VCaP (cell line): Measurements from ENCODE around the gene GPD2.

Experiments
- H3K27ac ChIP-seq: fragments of 450-650 bp; 2 replicates; pipeline ENCODE4 v1.5.1; 2017
- TF ChIP-seq, protein P1 (sequence below): fragments of 450-650 bp; conservative IDR thresholded peaks from 2 replicates; pipeline ENCODE4 v1.5.1; 2017; ENCODE audit warnings: mild to moderate bottlenecking, moderate library complexity

The GPD2 gene

DNA sequence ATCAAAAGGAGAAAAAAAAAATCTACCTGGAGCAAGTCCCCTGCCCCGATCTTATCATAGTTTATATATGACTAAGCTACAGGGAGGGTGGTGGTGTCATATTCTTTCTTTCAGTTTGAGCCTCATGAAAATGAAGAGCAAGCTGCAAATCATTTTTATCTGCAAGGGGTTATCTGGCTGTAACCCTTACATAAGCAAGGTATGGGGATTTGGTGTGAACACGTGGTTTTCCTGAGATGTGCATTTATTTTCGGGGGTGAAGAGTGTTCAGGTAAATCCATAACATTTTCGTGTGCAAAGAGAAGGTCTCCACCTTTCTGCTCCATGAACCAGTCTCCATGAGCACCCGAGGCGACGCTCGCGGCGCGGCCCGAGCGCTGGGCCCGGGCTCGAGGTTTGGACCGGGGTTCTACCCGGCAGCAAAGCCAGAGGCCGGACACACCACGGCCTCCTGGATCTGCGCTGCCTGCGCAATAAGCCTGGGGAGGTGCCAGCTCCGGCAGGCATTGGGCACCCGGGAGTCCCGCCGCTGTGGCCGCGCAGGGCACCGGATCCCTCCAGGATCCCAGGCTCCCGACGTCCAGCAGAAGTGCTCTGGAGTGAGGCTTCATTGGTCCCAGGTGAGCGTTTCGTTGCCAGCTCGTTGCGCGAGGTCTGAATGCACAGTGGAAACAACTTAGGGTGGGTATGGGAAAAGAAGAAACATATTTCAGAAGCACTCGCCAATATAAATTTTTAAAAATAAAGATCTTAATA lies 36.1 kb upstream of the GPD2 start:
- peak overlapping the region; percentile 86 for H3K27ac ChIP-seq

DNA sequence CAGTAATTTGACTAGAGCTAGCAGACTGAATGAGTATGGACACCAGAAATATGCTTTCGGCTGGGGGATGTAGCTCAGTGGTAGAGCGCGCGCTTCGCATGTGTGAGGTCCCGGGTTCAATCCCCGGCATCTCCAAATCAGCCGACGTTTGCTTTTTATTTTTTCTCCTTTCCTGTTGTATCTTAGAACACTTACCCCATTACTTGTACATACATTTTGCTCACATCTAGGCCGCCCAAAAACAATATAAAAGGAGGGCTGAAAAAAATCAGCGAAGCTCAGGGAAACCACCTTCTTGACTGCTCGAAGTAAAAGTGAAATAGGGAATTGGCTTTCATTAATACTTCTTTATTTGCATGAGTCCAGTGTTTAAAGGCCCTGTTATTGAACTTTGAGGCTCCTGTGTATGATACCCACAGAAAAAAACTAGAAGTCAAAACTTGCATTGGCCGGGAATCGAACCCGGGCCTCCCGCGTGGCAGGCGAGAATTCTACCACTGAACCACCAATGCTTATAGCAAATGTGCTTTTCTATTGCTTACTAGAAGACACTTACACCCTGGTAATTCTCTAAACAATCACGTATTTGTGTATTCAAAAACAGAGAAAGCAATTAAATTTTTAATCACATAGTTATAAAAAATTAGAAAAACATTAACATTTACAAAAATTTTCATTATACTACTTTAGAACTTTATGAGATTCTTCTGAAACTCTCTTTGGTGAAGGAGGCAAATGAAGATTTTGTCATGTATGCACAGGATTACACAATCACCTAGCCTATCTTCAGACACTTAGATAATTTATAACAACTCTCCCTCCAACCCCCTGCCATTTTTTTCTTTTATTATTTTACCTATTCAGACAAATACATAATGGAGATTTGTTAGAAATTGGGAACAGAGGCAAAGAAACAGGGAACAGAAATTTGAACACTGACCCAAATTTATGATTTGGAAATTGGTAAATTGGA lies 35.2 kb upstream of the GPD2 start:
- H3K27ac ChIP-seq = peak overlapping the region; percentile 86

More for the DNA sequence above, 36.1 kb upstream of the GPD2 start:
- TF ChIP-seq, protein P1, sequence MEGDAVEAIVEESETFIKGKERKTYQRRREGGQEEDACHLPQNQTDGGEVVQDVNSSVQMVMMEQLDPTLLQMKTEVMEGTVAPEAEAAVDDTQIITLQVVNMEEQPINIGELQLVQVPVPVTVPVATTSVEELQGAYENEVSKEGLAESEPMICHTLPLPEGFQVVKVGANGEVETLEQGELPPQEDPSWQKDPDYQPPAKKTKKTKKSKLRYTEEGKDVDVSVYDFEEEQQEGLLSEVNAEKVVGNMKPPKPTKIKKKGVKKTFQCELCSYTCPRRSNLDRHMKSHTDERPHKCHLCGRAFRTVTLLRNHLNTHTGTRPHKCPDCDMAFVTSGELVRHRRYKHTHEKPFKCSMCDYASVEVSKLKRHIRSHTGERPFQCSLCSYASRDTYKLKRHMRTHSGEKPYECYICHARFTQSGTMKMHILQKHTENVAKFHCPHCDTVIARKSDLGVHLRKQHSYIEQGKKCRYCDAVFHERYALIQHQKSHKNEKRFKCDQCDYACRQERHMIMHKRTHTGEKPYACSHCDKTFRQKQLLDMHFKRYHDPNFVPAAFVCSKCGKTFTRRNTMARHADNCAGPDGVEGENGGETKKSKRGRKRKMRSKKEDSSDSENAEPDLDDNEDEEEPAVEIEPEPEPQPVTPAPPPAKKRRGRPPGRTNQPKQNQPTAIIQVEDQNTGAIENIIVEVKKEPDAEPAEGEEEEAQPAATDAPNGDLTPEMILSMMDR = no peak

DNA sequence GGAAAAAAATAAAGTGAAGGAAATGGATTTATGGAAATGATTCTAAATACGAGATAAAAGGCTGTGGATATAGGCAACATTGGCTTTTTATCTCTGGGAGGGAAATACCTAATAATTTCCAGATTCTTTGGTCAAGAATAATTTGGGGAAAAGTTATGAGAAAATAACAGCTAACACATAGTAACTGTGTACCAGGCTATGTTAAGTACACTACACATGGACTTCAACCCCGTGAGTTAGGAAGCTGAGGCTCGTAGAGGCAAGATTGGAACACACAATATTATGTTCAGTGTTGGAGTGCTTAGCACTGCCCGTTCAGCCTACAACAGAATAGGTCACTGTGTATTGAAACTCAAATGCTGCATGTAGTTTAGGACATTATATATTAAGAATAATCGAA lies 34.3 kb upstream of the GPD2 start:
- H3K27ac ChIP-seq = no peak overlapping the region
- TF ChIP-seq, protein P1 = no peak

More for the DNA sequence above, 35.2 kb upstream of the GPD2 start:
- TF ChIP-seq, protein P1 = no peak

DNA sequence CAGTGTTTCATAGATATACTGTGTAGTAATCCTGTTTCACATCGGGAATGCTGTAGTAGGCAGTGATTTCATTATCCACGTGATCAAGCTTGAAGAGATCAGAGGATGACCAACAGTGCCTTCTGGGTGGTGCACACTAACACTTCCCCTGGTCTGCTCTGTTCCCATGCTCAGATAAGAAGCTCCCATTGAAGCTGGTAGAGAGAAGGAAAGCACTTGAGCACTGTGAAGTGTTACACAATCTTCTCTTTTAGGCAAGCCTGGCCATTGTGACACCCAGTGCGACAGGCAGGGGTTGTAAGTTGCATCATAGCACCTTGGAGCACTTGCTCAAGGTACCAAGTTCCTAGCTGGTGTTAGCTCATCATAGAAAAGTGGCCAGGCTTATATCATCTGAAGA lies 30.6 kb upstream of the GPD2 start:
- no peak overlapping the region for H3K27ac ChIP-seq
- TF ChIP-seq, protein P1 = no peak

DNA sequence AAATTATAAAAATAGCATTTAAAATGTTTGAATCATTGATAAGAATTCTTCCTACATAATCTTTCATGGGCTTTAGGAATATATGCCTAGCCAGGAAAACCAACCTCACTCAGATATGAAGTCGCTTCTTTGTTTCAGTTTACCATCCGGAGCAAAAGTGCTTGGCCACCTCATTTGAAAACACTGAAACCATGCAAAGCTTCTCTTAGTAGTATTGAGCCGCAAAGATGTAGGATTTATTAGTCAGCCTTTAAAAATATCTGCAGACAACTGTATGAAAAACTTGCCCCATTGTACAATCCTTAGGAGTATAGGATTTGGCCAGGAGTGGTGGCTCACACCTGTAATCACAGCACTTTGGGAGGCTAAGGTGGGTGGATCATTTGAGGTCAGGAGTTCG lies 24.3 kb upstream of the GPD2 start:
- H3K27ac ChIP-seq = no peak overlapping the region
- TF ChIP-seq, protein P1 = no peak

DNA sequence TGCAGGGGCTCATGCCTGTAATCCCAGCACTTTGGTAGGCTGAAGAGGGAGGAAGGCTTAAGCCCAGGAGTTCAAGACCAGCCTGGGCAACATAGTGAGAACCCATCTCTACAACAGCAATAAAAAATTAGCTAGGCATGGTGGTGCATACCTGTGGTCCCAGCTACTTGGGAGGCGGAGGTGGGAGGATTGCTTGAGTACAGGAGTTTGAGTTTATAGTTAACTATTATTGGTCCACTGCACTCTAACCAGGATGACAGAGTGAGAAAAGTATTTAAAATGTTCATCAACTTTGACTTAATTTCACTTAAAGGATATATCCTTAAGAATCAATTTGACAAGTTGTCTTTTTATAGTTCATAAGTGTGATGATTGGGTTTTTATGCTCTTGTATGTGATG lies 14.3 kb upstream of the GPD2 start:
- TF ChIP-seq, protein P1 = no peak
- no peak overlapping the region for H3K27ac ChIP-seq

DNA sequence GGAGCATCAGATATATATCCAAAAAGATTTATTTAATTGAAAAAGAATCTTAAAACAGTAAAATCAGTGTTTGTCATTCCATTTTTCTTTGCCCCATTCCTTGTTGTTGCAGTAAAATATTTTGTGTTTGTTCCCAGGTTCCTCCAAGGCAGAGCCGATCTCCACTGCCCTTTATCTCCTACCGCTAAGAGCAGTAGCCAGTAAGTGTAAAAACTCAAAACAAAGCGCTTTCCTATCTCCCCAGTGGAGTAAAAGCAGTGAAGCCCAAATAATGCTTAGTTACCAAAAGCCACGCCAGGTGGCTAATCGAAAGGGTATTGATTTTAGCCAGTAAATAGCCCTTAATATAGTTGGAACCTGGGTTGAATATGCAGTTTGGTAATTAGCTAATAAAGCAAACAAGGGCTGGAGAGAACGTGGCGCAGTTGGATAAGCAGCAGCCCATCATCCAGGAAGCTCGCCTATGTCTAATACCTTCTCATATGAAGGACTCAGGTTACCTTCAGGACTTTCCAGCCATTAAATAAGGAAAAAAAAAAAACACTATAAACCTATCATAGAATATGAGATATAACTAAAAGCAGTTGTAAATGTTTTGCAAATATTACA lies 12.4 kb upstream of the GPD2 start:
- H3K27ac ChIP-seq = no peak overlapping the region
- TF ChIP-seq, protein P1 = no peak
